NCI-H82 (cell line): Measurements from ENCODE around the gene PRKCE.

Source experiments
- DNase-seq: peaks from one replicate; lab custom pipeline; 2025; lab: John Stamatoyannopoulos, UW

The PRKCE gene

GRCh38 chr2:45860136-45861121 is 209.0 kb downstream of the PRKCE start:
- DNase-seq = no peak

DNA sequence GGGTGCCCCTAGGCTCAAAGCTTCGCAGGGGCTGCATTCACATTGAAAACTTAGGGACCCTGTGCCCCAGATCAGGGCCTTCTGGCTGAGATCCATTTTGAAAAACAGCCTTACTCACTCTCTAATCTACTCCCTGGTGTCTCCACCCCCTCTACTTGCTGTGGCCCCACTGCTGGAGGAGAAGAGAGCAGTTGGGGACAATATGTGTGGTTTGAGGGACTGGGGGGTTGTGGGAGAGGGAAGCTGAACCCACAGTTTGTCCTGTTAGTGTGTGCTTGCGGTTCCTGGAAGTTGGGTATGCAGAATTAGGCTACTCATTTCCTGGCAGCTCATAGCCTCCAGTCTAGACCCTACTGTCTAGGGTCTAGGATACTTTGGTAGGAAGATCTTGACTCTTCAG is 211.4 kb downstream of the PRKCE start:
- no peak for DNase-seq

GRCh38 chr2:45864121-45864520 is 212.6 kb downstream of the PRKCE start:
- DNase-seq = no peak

- no peak for DNase-seq
Measured at GRCh38 chr2:45867349-45867748, 215.9 kb downstream of the PRKCE start.

- no peak for DNase-seq
Measured at GRCh38 chr2:45867800-45868199, 216.3 kb downstream of the PRKCE start.

DNA sequence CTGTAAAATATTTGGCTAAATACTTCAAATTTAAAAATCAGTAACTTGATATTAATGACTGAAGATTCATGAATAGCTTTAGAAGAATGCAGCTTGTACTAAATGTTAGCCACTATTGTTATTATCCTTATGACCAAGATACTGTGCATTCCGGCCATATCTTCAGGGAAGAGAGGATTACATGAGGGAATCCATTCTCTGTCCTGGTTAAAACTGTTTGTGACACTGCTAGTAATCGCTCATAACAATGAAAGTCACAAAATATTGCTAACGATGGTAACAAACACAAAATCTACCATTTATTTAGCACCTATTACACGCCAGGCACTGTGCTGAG is 217.7 kb downstream of the PRKCE start:
- DNase-seq = no peak

DNA sequence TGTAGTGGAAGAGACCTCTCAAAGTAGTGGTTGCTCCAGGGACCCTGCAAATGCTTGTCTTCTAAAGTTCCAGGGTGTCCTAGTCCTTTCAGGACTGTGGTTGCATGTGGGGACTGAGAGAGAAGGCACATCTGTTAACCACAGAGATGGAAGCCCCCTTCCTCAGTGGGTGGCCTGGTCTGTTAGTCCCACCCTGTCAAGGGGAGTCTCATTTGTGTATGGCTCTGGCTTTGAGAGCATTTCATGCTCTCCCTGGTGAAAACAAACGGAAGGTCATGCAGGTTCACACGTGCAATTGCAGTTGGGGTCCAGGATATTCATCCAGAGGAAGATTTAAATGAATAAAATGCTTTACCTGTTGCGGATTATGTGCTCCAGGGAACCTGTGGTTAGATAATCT is 219.6 kb downstream of the PRKCE start:
- DNase-seq = no peak

- peak; percentile 75 for DNase-seq
Measured at GRCh38 chr2:45871541-45871940, 220.1 kb downstream of the PRKCE start.

DNA sequence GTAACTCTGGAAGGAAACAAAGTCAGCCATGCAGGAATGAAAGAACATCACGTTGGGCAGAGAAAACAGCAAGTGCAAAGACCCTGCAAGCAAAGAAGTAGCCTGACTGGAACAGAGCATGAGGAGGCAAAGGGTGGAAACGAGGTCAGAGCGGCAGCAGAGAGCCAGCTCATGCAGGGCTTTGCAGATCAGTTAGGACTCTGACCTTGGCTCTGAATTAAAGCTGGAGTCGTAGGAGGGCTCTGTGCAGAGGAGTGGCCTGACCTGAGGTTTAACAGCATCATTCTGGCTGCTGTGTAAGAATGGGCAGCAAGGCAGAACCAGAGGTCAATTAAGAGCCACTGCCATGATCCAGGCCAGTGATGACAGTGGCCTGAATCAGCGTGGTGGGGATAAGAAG is 220.7 kb downstream of the PRKCE start:
- peak; percentile 22 for DNase-seq

- DNase-seq = peak; percentile 22
Measured at GRCh38 chr2:45874344-45874743, 222.9 kb downstream of the PRKCE start.

GRCh38 chr2:45876611-45877010 is 225.1 kb downstream of the PRKCE start:
- no peak for DNase-seq

GRCh38 chr2:45879406-45879805 is 227.9 kb downstream of the PRKCE start:
- peak; percentile 61 for DNase-seq

DNA sequence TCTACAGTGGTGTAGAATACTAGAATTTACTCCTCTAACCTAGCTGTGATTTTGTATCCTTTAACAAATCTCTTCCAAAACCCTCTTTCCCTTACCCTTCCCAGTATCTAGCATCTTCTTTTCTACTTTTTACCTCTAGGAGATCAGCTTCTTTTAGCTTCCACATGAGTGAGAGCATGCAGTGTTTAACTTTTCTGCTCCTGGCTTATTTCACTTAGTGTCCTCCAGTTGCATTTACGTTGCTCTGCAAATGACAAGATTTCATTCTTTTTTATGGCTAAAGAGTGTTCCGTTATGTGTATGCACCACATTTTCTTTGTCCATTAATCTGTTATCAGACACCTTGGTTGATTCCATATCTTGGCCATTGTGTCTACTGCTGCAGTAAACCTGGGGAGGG is 228.5 kb downstream of the PRKCE start:
- no peak for DNase-seq

DNA sequence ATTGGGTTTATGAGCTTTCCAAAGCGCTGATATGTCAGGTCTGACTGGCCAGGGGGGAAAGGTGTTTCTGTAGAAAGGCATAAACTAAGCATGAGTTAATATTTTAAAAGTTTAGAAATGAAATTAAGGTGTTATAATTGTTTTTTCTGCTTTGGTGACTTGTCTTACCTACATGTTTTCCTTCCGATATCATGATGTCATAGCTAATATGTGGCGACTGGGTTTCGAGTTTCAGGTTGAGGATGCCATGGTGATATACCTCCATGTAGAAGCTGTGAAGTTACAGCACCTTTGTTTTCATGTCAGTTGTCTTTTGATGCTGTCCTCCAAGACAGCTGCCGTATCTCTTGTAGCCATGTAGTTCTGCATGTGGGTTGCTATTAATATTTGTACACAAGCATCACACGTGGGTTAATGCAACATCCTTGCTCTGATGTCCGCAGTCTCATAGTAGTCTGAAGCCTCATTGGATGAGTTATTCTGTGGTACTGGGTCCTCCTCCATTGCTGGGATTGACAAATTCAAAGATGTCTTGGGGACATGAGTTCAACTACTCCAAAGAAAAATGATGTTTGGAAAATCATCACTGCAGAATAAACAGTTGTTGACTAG is 230.6 kb downstream of the PRKCE start:
- no peak for DNase-seq

DNA sequence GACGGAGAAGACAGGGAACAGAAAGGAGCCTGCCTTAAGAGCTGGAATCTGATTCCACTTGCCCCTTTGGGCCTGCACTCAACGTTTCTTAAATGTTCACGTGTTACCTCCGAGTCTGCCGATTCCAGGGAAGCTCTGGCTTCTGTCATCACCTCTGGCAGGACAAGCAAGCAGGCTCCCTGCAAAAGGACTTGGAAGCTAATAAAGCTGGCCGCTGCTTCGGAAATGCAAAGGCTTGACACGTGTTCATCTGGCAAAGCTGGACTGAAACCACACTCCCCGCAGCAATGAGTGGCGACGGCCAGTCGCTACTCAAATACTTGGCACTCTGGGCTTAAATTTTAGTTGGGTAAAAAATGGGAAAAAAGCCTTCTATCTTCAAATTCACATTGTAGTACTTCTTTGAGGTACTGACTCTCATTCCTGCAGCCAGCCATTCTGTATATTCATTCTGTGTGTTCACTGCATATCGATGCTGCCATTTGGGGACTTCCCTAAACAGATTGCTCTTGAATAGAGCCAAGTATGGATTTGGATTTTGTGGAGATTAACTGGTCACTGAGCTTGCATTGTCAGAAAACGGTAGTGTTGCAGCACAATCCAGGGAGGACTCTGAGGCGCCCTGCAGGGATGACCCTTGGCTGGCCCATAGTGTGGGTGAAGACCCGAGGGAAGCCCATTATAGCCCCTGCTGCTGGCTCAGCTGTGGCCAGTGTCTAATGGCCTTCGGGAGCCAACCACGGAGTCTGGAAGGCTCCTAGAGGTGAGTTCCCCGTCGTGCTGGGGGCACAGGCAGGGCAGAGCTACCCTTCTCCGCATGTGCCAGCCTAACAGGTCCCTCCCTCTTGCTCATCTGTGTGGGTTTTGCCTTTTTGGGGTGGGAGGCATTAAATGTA is 231.5 kb downstream of the PRKCE start:
- peak; percentile 47 for DNase-seq

- DNase-seq = no peak
Measured at GRCh38 chr2:45883603-45884000, 232.1 kb downstream of the PRKCE start.

GRCh38 chr2:45884126-45884525 is 232.7 kb downstream of the PRKCE start:
- no peak for DNase-seq

GRCh38 chr2:45885171-45885621 is 233.7 kb downstream of the PRKCE start:
- peak; percentile 19 for DNase-seq

DNA sequence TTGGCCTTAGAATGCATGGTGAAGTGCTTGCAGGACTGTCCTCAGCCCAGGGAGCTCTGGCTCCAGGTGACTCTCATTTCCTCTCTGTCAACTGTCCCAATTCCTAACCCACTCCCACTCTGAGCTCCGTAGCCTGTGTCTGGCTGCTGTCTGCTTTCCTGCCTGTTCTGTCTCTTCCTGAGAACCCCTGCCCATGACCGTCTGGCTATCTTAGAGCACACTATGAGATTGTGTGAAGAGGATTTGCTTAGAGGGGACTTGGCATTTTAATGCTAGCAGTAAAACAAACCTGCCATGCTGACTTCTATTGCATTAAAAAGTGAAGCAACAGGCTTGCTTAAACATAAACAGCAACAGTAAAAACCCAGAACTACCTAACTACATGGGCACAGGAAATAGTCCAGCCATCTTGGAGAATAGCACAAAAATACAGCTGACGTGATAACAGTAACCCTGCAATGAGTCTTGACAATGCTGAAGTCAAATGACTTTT is 234.7 kb downstream of the PRKCE start:
- DNase-seq = peak; percentile 67

GRCh38 chr2:45888167-45888566 is 236.7 kb downstream of the PRKCE start:
- peak; percentile 43 for DNase-seq

GRCh38 chr2:45888641-45889040 is 237.2 kb downstream of the PRKCE start:
- peak; percentile 95 for DNase-seq

GRCh38 chr2:45889053-45889452 is 237.6 kb downstream of the PRKCE start:
- DNase-seq = peak; percentile 100
